Measurements from ENCODE around the gene TNIK.

DNA sequence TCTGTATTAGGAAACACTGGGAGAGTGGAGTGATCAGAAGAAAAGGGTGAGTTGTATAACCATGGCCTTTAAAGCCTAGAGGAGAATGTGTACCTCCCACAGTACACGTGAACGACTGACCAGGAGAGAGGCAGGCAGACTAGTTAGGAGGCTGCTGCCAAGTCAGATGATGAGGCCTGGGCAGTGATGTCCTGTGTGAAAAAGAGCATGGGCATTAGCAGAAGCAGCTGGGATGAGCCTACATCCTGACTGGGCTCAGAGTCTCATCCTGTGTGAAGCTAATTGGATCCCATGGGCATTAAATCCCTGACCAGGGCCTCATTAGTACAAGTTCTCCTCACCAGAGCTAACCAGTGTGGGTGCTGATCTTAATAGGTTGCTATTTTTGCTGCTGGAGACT, 344.5 kb downstream of the TNIK start:
- TF ChIP-seq, protein P1, sequence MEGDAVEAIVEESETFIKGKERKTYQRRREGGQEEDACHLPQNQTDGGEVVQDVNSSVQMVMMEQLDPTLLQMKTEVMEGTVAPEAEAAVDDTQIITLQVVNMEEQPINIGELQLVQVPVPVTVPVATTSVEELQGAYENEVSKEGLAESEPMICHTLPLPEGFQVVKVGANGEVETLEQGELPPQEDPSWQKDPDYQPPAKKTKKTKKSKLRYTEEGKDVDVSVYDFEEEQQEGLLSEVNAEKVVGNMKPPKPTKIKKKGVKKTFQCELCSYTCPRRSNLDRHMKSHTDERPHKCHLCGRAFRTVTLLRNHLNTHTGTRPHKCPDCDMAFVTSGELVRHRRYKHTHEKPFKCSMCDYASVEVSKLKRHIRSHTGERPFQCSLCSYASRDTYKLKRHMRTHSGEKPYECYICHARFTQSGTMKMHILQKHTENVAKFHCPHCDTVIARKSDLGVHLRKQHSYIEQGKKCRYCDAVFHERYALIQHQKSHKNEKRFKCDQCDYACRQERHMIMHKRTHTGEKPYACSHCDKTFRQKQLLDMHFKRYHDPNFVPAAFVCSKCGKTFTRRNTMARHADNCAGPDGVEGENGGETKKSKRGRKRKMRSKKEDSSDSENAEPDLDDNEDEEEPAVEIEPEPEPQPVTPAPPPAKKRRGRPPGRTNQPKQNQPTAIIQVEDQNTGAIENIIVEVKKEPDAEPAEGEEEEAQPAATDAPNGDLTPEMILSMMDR (IDR thresholded peaks at IDR 0.05; ENCODE audit: low read depth, low read length, missing input control): no peak
- TF ChIP-seq, protein P2, sequence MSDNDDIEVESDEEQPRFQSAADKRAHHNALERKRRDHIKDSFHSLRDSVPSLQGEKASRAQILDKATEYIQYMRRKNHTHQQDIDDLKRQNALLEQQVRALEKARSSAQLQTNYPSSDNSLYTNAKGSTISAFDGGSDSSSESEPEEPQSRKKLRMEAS (IDR thresholded peaks at IDR 0.05): no peak
- no peak for TF ChIP-seq FOXA1 (IDR thresholded peaks at IDR 0.05)
- TF ChIP-seq YY1 (IDR thresholded peaks at IDR 0.05): no peak
- TF ChIP-seq, protein P3, sequence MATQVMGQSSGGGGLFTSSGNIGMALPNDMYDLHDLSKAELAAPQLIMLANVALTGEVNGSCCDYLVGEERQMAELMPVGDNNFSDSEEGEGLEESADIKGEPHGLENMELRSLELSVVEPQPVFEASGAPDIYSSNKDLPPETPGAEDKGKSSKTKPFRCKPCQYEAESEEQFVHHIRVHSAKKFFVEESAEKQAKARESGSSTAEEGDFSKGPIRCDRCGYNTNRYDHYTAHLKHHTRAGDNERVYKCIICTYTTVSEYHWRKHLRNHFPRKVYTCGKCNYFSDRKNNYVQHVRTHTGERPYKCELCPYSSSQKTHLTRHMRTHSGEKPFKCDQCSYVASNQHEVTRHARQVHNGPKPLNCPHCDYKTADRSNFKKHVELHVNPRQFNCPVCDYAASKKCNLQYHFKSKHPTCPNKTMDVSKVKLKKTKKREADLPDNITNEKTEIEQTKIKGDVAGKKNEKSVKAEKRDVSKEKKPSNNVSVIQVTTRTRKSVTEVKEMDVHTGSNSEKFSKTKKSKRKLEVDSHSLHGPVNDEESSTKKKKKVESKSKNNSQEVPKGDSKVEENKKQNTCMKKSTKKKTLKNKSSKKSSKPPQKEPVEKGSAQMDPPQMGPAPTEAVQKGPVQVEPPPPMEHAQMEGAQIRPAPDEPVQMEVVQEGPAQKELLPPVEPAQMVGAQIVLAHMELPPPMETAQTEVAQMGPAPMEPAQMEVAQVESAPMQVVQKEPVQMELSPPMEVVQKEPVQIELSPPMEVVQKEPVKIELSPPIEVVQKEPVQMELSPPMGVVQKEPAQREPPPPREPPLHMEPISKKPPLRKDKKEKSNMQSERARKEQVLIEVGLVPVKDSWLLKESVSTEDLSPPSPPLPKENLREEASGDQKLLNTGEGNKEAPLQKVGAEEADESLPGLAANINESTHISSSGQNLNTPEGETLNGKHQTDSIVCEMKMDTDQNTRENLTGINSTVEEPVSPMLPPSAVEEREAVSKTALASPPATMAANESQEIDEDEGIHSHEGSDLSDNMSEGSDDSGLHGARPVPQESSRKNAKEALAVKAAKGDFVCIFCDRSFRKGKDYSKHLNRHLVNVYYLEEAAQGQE (IDR thresholded peaks at IDR 0.05): no peak
- TF ChIP-seq TAF1 (conservative IDR thresholded peaks at IDR 0.05): no peak
- TF ChIP-seq, protein P4, sequence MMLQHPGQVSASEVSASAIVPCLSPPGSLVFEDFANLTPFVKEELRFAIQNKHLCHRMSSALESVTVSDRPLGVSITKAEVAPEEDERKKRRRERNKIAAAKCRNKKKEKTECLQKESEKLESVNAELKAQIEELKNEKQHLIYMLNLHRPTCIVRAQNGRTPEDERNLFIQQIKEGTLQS (IDR thresholded peaks at IDR 0.05): no peak
